HepG2 (cell line): ENCODE data around the gene FAS. TPM values are rescaled to one million over a fixed set of nuclear protein-coding genes. Genes with fewer than 3 reads are reported as not detected.

Source experiments
- BORCS8-MEF2B ChIP-seq: sonication (generic); formaldehyde crosslinking; IDR thresholded peaks from 2 replicates; pipeline ENCODE4 v1.8.0; 2022; ENCODE audit warnings: mild to moderate bottlenecking, missing genetic modification reagents
- FIP1L1 ChIP-seq: fragments of 200-400 bp; formaldehyde crosslinking; IDR thresholded peaks from 2 replicates; pipeline ENCODE4 v1.6.1; 2018; ENCODE audit warnings: low read depth, mild to moderate bottlenecking, low read length, moderate library complexity, borderline replicate concordance; ENCODE audit not compliant: insufficient read depth
- IKZF1 ChIP-seq: fragments of 450-650 bp; IDR thresholded peaks from 2 replicates; pipeline ENCODE4 v1.7.1; 2016
- IKZF5 ChIP-seq: IDR thresholded peaks from 2 replicates; pipeline ENCODE4 v1.6.1; 2018; ENCODE audit warnings: missing genetic modification reagents, mild to moderate bottlenecking, missing compliant biosample characterization
- KLF11 ChIP-seq: IDR thresholded peaks from 2 replicates; pipeline ENCODE4 v1.6.1; 2016; ENCODE audit warnings: missing compliant biosample characterization
- KLF13 ChIP-seq: sonication (generic); formaldehyde crosslinking; IDR thresholded peaks from 2 replicates; pipeline ENCODE4 v1.4.0; 2020; ENCODE audit warnings: mild to moderate bottlenecking, missing genetic modification reagents
- MED13 ChIP-seq: sonication (generic); formaldehyde crosslinking; IDR thresholded peaks from 2 replicates; pipeline ENCODE4 v1.5.0; 2020; ENCODE audit warnings: missing genetic modification reagents
- NFE2L2 ChIP-seq: fragments of 150-350 bp; IDR thresholded peaks from 2 replicates; pipeline ENCODE4 v1.6.1; 2014; ENCODE audit warnings: low read length
- NFKBIZ ChIP-seq: IDR thresholded peaks from 2 replicates; pipeline ENCODE4 v1.6.1; 2018; ENCODE audit warnings: missing genetic modification reagents, missing compliant biosample characterization
- PRPF4 ChIP-seq: fragments of 200-400 bp; formaldehyde crosslinking; IDR thresholded peaks from 2 replicates; pipeline ENCODE4 v1.6.1; 2016; ENCODE audit warnings: low read length, low read depth; ENCODE audit not compliant: poor library complexity, severe bottlenecking
- REL ChIP-seq: sonication (generic); formaldehyde crosslinking; conservative IDR thresholded peaks from 2 replicates; pipeline ENCODE4 v1.8.0; 2022; ENCODE audit warnings: mild to moderate bottlenecking, missing genetic modification reagents, moderate library complexity
- SP140L ChIP-seq: sonication (generic); formaldehyde crosslinking; IDR thresholded peaks from 2 replicates; pipeline ENCODE4 v1.4.0; 2020; ENCODE audit warnings: missing genetic modification reagents, borderline replicate concordance
- ZBTB8A ChIP-seq: sonication (generic); formaldehyde crosslinking; IDR thresholded peaks from 2 replicates; pipeline ENCODE4 v1.4.0; 2020; ENCODE audit warnings: mild to moderate bottlenecking, low read depth, missing genetic modification reagents, borderline replicate concordance
- ZKSCAN1 ChIP-seq: fragments of 150-350 bp; IDR thresholded peaks from 2 replicates; pipeline ENCODE4 v1.6.1; 2014; ENCODE audit warnings: low read length
- ZNF34 ChIP-seq: sonication (generic); formaldehyde crosslinking; IDR thresholded peaks from 2 replicates; pipeline ENCODE4 v1.4.0; 2020; ENCODE audit warnings: mild to moderate bottlenecking, missing genetic modification reagents, borderline replicate concordance
- ZNF382 ChIP-seq: sonication (generic); formaldehyde crosslinking; IDR thresholded peaks from 2 replicates; pipeline ENCODE4 v1.5.0; 2020; ENCODE audit warnings: missing genetic modification reagents, mild to moderate bottlenecking, borderline replicate concordance
- ZNF430 ChIP-seq: sonication (generic); formaldehyde crosslinking; IDR thresholded peaks from 2 replicates; pipeline ENCODE4 v1.9.0; 2021; ENCODE audit warnings: mild to moderate bottlenecking, missing genetic modification reagents
- ZNF563 ChIP-seq: sonication (generic); formaldehyde crosslinking; IDR thresholded peaks from 2 replicates; pipeline ENCODE4 v1.8.0; 2022; ENCODE audit warnings: mild to moderate bottlenecking, moderate library complexity, missing genetic modification reagents
- polyA plus RNA-seq, 8 experiments: library from polyadenylated mRNA; depleted of rRNA in 3 of 8; stranded (reverse) in 7 of 8; unstranded in 1 of 8; fragments of >200 nt; fragmentation: Illumina TruSeq in 4 of 8; extraction: Trizol in 4 of 8; gene quantifications; 2 replicates each; pipeline versions ENCODE4 v1.2.1 to v1.2.3, GENCODE V29; 2011 to 2016; ENCODE audit warnings: low read depth in 4 of 8, missing spikeins in 1 of 8, mixed read lengths in 1 of 8; ENCODE audit not compliant: insufficient read depth in 1 of 8
- total RNA-seq, 5 experiments: library from RNA; depleted of rRNA; stranded (reverse); fragments of >200 nt; fragmentation: Illumina TruSeq; extraction: Trizol; gene quantifications; 2 replicates each; pipeline ENCODE4 v1.2.3, GENCODE V29; 2016; ENCODE audit warnings: low read depth in 1 of 5
- TF ChIP-seq, protein P1 (sequence below): sonication (generic); formaldehyde crosslinking; IDR thresholded peaks from 2 replicates; pipeline ENCODE4 v1.8.1; 2023; ENCODE audit warnings: mild to moderate bottlenecking, missing genetic modification reagents
- TF ChIP-seq, protein P2 (sequence below): IDR thresholded peaks from 2 replicates; pipeline ENCODE4 v1.6.1; 2016
- TF ChIP-seq, protein P3 (sequence below): sonication (generic); formaldehyde crosslinking; IDR thresholded peaks from 2 replicates; pipeline ENCODE4 v1.5.0; 2020; ENCODE audit warnings: mild to moderate bottlenecking, missing genetic modification reagents
- TF ChIP-seq, protein P4 (sequence below): sonication (generic); formaldehyde crosslinking; IDR thresholded peaks from 2 replicates; pipeline ENCODE4 v1.8.1; 2023; ENCODE audit warnings: missing genetic modification reagents, inconsistent platforms, borderline replicate concordance
- TF ChIP-seq, protein P5 (sequence below): sonication (generic); formaldehyde crosslinking; IDR thresholded peaks from 2 replicates; pipeline ENCODE4 v1.4.0; 2020; ENCODE audit warnings: mild to moderate bottlenecking, low read depth, missing genetic modification reagents

FAS gene
- total and polyA plus RNA-seq, 2 of the 13 experiments (the other 11 are each of a cell fraction or from before 2014, with no cell fraction given) = 5.9 to 17.9 TPM

DNA sequence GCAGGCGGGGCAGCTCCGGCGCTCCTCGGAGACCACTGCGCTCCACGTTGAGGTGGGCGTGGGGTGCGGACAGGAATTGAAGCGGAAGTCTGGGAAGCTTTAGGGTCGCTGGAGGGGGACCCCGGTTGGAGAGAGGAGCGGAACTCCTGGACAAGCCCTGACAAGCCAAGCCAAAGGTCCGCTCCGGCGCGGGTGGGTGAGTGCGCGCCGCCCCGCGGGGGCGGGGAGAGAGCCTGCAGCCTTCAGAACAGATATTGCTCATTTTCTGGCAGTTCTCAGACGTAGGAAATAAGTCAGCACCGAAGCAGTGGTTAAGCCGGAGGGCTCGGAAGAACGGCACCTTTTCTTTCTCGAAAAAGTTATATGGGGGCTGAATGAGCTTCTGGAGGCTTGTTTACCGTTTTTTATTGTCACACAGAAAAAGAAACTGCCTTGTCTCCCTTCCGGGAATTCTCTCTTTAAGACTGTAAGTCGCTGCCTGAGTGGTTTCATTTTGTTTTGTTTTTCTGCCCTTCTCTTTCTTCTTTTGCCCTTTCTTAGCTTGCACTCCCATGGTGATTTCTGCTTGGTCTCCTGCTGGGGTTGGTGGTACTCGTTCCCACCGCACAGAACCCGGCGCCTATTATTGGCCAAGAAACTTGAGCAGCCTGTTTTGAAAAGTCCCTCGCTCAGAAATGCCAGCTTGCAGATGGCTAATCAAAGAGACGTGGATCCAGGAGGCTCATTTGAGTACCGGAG lies 732 bp downstream of the FAS start (continued):
- TF ChIP-seq BORCS8-MEF2B (CRISPR knock-in tag) (no peak), KLF13 (CRISPR knock-in tag) (no peak), NFKBIZ (CRISPR knock-in tag) (no peak), ZKSCAN1 (no peak), ZNF430 (no peak), KLF11 (no peak), PRPF4 (no peak), ZBTB8A (CRISPR knock-in tag) (no peak), IKZF1 (no peak), ZNF382 (CRISPR knock-in tag) (no peak), NFE2L2 (no peak), REL (no peak), ZNF34 (CRISPR knock-in tag) (no peak), FIP1L1 (no peak), MED13 (no peak), IKZF5 (CRISPR knock-in tag) (0 out of 2 replicates have a peak, but pooled peaks have one; percentile 14), ZNF563 (CRISPR knock-in tag) (no peak), SP140L (no peak)
- TF ChIP-seq, protein P1, sequence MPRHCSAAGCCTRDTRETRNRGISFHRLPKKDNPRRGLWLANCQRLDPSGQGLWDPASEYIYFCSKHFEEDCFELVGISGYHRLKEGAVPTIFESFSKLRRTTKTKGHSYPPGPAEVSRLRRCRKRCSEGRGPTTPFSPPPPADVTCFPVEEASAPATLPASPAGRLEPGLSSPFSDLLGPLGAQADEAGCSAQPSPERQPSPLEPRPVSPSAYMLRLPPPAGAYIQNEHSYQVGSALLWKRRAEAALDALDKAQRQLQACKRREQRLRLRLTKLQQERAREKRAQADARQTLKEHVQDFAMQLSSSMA (CRISPR knock-in tag) = no peak
- TF ChIP-seq, protein P2, sequence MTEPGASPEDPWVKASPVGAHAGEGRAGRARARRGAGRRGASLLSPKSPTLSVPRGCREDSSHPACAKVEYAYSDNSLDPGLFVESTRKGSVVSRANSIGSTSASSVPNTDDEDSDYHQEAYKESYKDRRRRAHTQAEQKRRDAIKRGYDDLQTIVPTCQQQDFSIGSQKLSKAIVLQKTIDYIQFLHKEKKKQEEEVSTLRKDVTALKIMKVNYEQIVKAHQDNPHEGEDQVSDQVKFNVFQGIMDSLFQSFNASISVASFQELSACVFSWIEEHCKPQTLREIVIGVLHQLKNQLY (CRISPR knock-in tag) = no peak
- TF ChIP-seq, protein P3, sequence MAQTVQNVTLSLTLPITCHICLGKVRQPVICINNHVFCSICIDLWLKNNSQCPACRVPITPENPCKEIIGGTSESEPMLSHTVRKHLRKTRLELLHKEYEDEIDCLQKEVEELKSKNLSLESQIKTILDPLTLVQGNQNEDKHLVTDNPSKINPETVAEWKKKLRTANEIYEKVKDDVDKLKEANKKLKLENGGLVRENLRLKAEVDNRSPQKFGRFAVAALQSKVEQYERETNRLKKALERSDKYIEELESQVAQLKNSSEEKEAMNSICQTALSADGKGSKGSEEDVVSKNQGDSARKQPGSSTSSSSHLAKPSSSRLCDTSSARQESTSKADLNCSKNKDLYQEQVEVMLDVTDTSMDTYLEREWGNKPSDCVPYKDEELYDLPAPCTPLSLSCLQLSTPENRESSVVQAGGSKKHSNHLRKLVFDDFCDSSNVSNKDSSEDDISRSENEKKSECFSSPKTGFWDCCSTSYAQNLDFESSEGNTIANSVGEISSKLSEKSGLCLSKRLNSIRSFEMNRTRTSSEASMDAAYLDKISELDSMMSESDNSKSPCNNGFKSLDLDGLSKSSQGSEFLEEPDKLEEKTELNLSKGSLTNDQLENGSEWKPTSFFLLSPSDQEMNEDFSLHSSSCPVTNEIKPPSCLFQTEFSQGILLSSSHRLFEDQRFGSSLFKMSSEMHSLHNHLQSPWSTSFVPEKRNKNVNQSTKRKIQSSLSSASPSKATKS (CRISPR knock-in tag) = no peak
- TF ChIP-seq, protein P4, sequence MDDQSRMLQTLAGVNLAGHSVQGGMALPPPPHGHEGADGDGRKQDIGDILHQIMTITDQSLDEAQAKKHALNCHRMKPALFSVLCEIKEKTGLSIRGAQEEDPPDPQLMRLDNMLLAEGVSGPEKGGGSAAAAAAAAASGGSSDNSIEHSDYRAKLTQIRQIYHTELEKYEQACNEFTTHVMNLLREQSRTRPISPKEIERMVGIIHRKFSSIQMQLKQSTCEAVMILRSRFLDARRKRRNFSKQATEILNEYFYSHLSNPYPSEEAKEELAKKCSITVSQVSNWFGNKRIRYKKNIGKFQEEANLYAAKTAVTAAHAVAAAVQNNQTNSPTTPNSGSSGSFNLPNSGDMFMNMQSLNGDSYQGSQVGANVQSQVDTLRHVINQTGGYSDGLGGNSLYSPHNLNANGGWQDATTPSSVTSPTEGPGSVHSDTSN = no peak
- TF ChIP-seq, protein P5, sequence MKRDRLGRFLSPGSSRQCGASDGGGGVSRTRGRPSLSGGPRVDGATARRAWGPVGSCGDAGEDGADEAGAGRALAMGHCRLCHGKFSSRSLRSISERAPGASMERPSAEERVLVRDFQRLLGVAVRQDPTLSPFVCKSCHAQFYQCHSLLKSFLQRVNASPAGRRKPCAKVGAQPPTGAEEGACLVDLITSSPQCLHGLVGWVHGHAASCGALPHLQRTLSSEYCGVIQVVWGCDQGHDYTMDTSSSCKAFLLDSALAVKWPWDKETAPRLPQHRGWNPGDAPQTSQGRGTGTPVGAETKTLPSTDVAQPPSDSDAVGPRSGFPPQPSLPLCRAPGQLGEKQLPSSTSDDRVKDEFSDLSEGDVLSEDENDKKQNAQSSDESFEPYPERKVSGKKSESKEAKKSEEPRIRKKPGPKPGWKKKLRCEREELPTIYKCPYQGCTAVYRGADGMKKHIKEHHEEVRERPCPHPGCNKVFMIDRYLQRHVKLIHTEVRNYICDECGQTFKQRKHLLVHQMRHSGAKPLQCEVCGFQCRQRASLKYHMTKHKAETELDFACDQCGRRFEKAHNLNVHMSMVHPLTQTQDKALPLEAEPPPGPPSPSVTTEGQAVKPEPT (CRISPR knock-in tag) = no peak
